ENCODE results near the gene LIME1. TPM values are rescaled to one million over a fixed set of nuclear protein-coding genes. Genes with fewer than 3 reads are reported as not detected.
A peak's percentile ranks its signal among the peaks of the same experiment; 100 is the strongest.

LIME1 gene
- total and polyA plus RNA-seq, 2 of the 8 experiments (the other 6 are each of a cell fraction or from before 2014, with no cell fraction given), result 4.5 to 5.9 TPM

- no peak for TF ChIP-seq ZNF274 (IDR thresholded peaks at IDR 0.05; ENCODE audit: borderline replicate concordance, extremely low read depth, low read length)
- no peak for TF ChIP-seq SAP30 (IDR thresholded peaks at IDR 0.05; ENCODE audit: insufficient read depth, insufficient replicate concordance, low read length)
- TF ChIP-seq ASH2L (IDR thresholded peaks at IDR 0.05; ENCODE audit: low read length), result peak; percentile 88
- no peak for TF ChIP-seq EZH2 (IDR thresholded peaks at IDR 0.05; ENCODE audit: low read depth, low read length, severe bottlenecking)
- TF ChIP-seq SRF (IDR thresholded peaks at IDR 0.05; ENCODE audit: low read depth, low read length), result 0 out of 2 replicates have a peak, but pooled peaks have one; percentile 11
- TF ChIP-seq CREB1 (IDR thresholded peaks at IDR 0.05), result peak; percentile 52; the same call in 1 of the 2 replicates
- TF ChIP-seq USF2 (IDR thresholded peaks at IDR 0.05; ENCODE audit: low read length), result no peak
- 0 out of 4 replicates have a peak, but pooled peaks of 1 of the 2 experiments have one; percentile 18 for TF ChIP-seq HDAC2 (IDR thresholded peaks at IDR 0.05; ENCODE audit: borderline replicate concordance in 1 of 2, low read depth in 2 of 2, low read length in 2 of 2)
- peak; percentile 61; the same call in 1 of the 2 replicates for TF ChIP-seq TEAD4 (IDR thresholded peaks at IDR 0.05; ENCODE audit: low read depth, low read length)
- TF ChIP-seq, protein P1, sequence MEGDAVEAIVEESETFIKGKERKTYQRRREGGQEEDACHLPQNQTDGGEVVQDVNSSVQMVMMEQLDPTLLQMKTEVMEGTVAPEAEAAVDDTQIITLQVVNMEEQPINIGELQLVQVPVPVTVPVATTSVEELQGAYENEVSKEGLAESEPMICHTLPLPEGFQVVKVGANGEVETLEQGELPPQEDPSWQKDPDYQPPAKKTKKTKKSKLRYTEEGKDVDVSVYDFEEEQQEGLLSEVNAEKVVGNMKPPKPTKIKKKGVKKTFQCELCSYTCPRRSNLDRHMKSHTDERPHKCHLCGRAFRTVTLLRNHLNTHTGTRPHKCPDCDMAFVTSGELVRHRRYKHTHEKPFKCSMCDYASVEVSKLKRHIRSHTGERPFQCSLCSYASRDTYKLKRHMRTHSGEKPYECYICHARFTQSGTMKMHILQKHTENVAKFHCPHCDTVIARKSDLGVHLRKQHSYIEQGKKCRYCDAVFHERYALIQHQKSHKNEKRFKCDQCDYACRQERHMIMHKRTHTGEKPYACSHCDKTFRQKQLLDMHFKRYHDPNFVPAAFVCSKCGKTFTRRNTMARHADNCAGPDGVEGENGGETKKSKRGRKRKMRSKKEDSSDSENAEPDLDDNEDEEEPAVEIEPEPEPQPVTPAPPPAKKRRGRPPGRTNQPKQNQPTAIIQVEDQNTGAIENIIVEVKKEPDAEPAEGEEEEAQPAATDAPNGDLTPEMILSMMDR (IDR thresholded peaks at IDR 0.05; ENCODE audit: control extremely low read depth in 1 of 3, insufficient read depth in 1 of 3, low read depth in 1 of 3, low read length in 3 of 3), result peak; percentile 72 to 81 (median 76)
- TF ChIP-seq RAD21 (IDR thresholded peaks at IDR 0.05 in 1 of 2, conservative IDR thresholded peaks at IDR 0.05 in 1 of 2; ENCODE audit: low read depth in 2 of 2, low read length in 2 of 2), result peak; percentile 70 to 80
Measured at GRCh38 chr20:63775096-63775978, 38.9 kb downstream of the LIME1 start (continued).
